H1 (cell line): ENCODE results near the gene DNAJB8. TPM values are rescaled to one million over a fixed set of nuclear protein-coding genes. Genes with fewer than 3 reads are reported as not detected.

Experiments
- ATF3 ChIP-seq: IDR thresholded peaks from 2 replicates; pipeline ENCODE4 v1.6.1; 2011; ENCODE audit warnings: low read depth, mild to moderate bottlenecking, low read length; ENCODE audit not compliant: insufficient read depth
- BCL11A ChIP-seq, 2 experiments: IDR thresholded peaks; one replicate each; pipeline ENCODE4 v1.6.1; 2011; ENCODE audit warnings: low read depth in 2 of 2, low read length in 2 of 2, mild to moderate bottlenecking in 2 of 2
- KDM5A ChIP-seq: fragments of 200-600 bp; IDR thresholded peaks from 2 replicates; pipeline ENCODE4 v1.7.1; 2012; ENCODE audit warnings: mild to moderate bottlenecking, low read length, inconsistent platforms, mixed read lengths
- NRF1 ChIP-seq: IDR thresholded peaks from 2 replicates; pipeline ENCODE4 v1.6.1; 2011; ENCODE audit warnings: mild to moderate bottlenecking, low read depth, low read length, improper control_type of control experiment
- POLR2AphosphoS5 ChIP-seq: IDR thresholded peaks from 2 replicates; pipeline ENCODE4 v1.6.1; 2011; ENCODE audit warnings: low read depth, low read length
- POU5F1 ChIP-seq: IDR thresholded peaks from 2 replicates; pipeline ENCODE4 v1.6.1; 2011; ENCODE audit warnings: low read depth, mild to moderate bottlenecking, low read length, moderate library complexity
- RFX5 ChIP-seq: IDR thresholded peaks from 2 replicates; pipeline ENCODE4 v1.6.1; 2011; ENCODE audit warnings: low read depth, low read length, improper control_type of control experiment, borderline replicate concordance
- SRF ChIP-seq: IDR thresholded peaks from 2 replicates; pipeline ENCODE4 v1.6.1; 2011; ENCODE audit warnings: mild to moderate bottlenecking, low read depth, low read length, moderate library complexity
- YY1 ChIP-seq: IDR thresholded peaks from 2 replicates; pipeline ENCODE4 v1.6.1; 2011; ENCODE audit warnings: low read depth, mild to moderate bottlenecking, low read length
- polyA plus RNA-seq, 7 experiments: library from polyadenylated mRNA; depleted of rRNA in 3 of 7; stranded (reverse) in 5 of 7; unstranded in 2 of 7; fragments of >200 nt in 5 of 7; fragments of 200-250 nt in 2 of 7; gene quantifications; 1 replicate in 5 of 7; 2 replicates in 1 of 7; 4 replicates in 1 of 7; pipeline versions ENCODE4 v1.2.1 to v1.2.3, GENCODE V29; 2011 to 2013; ENCODE audit warnings: missing spikeins in 2 of 7, mixed read lengths in 2 of 7
- total RNA-seq: library from RNA; stranded (reverse); fragmentation: NEBNext Ultra II Directional; extraction: Animal tissue kit (Norgen Biotek cat#: 25700); gene quantifications from 2 replicates; pipeline ENCODE4 v1.2.1, GENCODE V29; 2021
- TF ChIP-seq, protein P1 (sequence below): IDR thresholded peaks from 2 replicates; pipeline ENCODE4 v1.6.1; 2012; ENCODE audit warnings: inconsistent platforms
- TF ChIP-seq, protein P2 (sequence below), 3 experiments: IDR thresholded peaks; 1 replicate in 2 of 3; 2 replicates in 1 of 3; pipeline versions ENCODE4 v1.5.1 to v1.6.1; 2011; ENCODE audit warnings: low read length in 3 of 3, mild to moderate bottlenecking in 3 of 3, inconsistent platforms in 2 of 3, low read depth in 1 of 3, moderate library complexity in 1 of 3; ENCODE audit not compliant: insufficient read depth in 1 of 3; ENCODE audit errors: control extremely low read depth in 1 of 3

The DNAJB8 gene
- total and polyA plus RNA-seq, 2 of the 8 experiments (the other 6 are each of a cell fraction or from before 2014, with no cell fraction given): not detected

- no peak for TF ChIP-seq ATF3
- TF ChIP-seq RFX5: no peak
- TF ChIP-seq KDM5A: no peak
- TF ChIP-seq YY1: no peak
- no peak for TF ChIP-seq BCL11A (IDR thresholded peaks at IDR 0.05; ENCODE audit: low read depth in 2 of 2, low read length in 2 of 2)
- TF ChIP-seq, protein P1, sequence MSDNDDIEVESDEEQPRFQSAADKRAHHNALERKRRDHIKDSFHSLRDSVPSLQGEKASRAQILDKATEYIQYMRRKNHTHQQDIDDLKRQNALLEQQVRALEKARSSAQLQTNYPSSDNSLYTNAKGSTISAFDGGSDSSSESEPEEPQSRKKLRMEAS: no peak
- no peak for TF ChIP-seq NRF1
- TF ChIP-seq, protein P2, sequence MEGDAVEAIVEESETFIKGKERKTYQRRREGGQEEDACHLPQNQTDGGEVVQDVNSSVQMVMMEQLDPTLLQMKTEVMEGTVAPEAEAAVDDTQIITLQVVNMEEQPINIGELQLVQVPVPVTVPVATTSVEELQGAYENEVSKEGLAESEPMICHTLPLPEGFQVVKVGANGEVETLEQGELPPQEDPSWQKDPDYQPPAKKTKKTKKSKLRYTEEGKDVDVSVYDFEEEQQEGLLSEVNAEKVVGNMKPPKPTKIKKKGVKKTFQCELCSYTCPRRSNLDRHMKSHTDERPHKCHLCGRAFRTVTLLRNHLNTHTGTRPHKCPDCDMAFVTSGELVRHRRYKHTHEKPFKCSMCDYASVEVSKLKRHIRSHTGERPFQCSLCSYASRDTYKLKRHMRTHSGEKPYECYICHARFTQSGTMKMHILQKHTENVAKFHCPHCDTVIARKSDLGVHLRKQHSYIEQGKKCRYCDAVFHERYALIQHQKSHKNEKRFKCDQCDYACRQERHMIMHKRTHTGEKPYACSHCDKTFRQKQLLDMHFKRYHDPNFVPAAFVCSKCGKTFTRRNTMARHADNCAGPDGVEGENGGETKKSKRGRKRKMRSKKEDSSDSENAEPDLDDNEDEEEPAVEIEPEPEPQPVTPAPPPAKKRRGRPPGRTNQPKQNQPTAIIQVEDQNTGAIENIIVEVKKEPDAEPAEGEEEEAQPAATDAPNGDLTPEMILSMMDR (IDR thresholded peaks at IDR 0.05; ENCODE audit: control extremely low read depth in 1 of 3, insufficient read depth in 1 of 3, low read depth in 1 of 3, low read length in 3 of 3): no peak
- TF ChIP-seq POLR2AphosphoS5: no peak
- no peak for TF ChIP-seq POU5F1
- no peak for TF ChIP-seq SRF
These were observed 18.0 kb upstream of the DNAJB8 start (continued) for GRCh38 chr3:128484404-128485281.
